ENCODE results near the gene CCDC192. TPM values are rescaled to one million over a fixed set of nuclear protein-coding genes. Genes with fewer than 3 reads are reported as not detected.

CCDC192 gene
- total and polyA plus RNA-seq, 2 donors (not counting 3 experiments of a cell fraction or from before 2014, with no cell fraction given): not detected

GRCh38 chr5:127981498-127981897, 278.3 kb downstream of the CCDC192 start:
- Histone ChIP-seq H3K27ac (ENCODE audit: insufficient read depth, low read depth, low read length) (no peak overlapping the region), H3K36me3 (ENCODE audit: control insufficient read depth in 2 of 2, extremely low read depth in 1 of 2, insufficient read depth in 2 of 2, low read length in 2 of 2) (no peaks in the 10 kb centered on the region), H3K4me1 (ENCODE audit: control insufficient read depth, extremely low read depth, insufficient read depth, low read length) (no peaks in the 10 kb centered on the region), H3K9me3 (replicated peaks; ENCODE audit: control insufficient read depth, insufficient read depth, low read length) (no peaks in the 10 kb centered on the region), H3K9me1 (replicated peaks; ENCODE audit: control insufficient read depth, extremely low read depth, insufficient read depth, low read length) (no peaks in the 10 kb centered on the region), H3K4me3 (replicated peaks in 1 of 3; ENCODE audit: insufficient read depth in 1 of 3, low read depth in 1 of 3, low read length in 3 of 3) (no peak overlapping the region), H3K79me2 (ENCODE audit: control insufficient read depth, insufficient read depth, low read length) (no peaks in the 10 kb centered on the region), H3K27me3 (ENCODE audit: control insufficient read depth in 2 of 2, insufficient read depth in 2 of 2, low read length in 2 of 2) (no peaks in the 10 kb centered on the region), H3K4me2 (ENCODE audit: insufficient read depth, low read length) (no peak overlapping the region), H4K20me1 (replicated peaks; ENCODE audit: control insufficient read depth, extremely low read depth, insufficient read depth, low read length) (no peaks in the 10 kb centered on the region), H3K9ac (replicated peaks; ENCODE audit: extremely low read depth, insufficient read depth, low read length) (no peak overlapping the region), H2AFZ (ENCODE audit: low read depth, low read length) (no peak overlapping the region)
- ChIA-PET POLR2A (no interaction called here), CTCF (interaction anchor here (1.1 kb wide), 1 partner anchor 21 kb away, joined by 3 read pairs; no protein-coding TSS in a partner anchor)
- FAIRE-seq (no peak), DNase-seq (ENCODE audit: low read depth, low spot score) (no peak)
- dilution Hi-C loops (cut with MboI; ENCODE audit: extremely low pct_ligation_motif_present, low sequenced_read_pairs) (no loop called here), intact Hi-C loops (cut with micrococcal nuclease) (no loop called here)
- BruUV-seq (replicated peaks): no TSS peak
- TF ChIP-seq MAX (IDR thresholded peaks at IDR 0.05; ENCODE audit: insufficient read depth, insufficient read length): no peak
- TF ChIP-seq EZH2 (IDR thresholded peaks at IDR 0.05; ENCODE audit: borderline replicate concordance, low read depth, low read length, severe bottlenecking): no peak
- no peak for TF ChIP-seq POLR2AphosphoS5 (IDR thresholded peaks at IDR 0.05; ENCODE audit: insufficient read depth, low read depth, low read length)
- no peak for TF ChIP-seq MYC (IDR thresholded peaks at IDR 0.05; ENCODE audit: low read depth, low read length)
- TF ChIP-seq JUN (IDR thresholded peaks at IDR 0.05; ENCODE audit: borderline replicate concordance, insufficient read depth, insufficient read length, low read depth): no peak
- no peak for TF ChIP-seq POLR2A (IDR thresholded peaks at IDR 0.05; ENCODE audit: low read depth, low read length)
- no peak for TF ChIP-seq GATA2 (IDR thresholded peaks at IDR 0.05; ENCODE audit: insufficient read depth, insufficient read length, low read depth, low read length)
- no peak for TF ChIP-seq FOS (IDR thresholded peaks at IDR 0.05; ENCODE audit: borderline replicate concordance, insufficient read depth, low read length)
- TF ChIP-seq, protein P1, sequence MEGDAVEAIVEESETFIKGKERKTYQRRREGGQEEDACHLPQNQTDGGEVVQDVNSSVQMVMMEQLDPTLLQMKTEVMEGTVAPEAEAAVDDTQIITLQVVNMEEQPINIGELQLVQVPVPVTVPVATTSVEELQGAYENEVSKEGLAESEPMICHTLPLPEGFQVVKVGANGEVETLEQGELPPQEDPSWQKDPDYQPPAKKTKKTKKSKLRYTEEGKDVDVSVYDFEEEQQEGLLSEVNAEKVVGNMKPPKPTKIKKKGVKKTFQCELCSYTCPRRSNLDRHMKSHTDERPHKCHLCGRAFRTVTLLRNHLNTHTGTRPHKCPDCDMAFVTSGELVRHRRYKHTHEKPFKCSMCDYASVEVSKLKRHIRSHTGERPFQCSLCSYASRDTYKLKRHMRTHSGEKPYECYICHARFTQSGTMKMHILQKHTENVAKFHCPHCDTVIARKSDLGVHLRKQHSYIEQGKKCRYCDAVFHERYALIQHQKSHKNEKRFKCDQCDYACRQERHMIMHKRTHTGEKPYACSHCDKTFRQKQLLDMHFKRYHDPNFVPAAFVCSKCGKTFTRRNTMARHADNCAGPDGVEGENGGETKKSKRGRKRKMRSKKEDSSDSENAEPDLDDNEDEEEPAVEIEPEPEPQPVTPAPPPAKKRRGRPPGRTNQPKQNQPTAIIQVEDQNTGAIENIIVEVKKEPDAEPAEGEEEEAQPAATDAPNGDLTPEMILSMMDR (IDR thresholded peaks at IDR 0.05; ENCODE audit: extremely low read depth in 1 of 2, insufficient read depth in 1 of 2, low read depth in 1 of 2, low read length in 2 of 2): no peak

All from endothelial cell of umbilical vein (primary cell).